Neural cell (in vitro differentiated cells): ENCODE data around the gene A1CF. TPM values are rescaled to one million over a fixed set of nuclear protein-coding genes. Genes with fewer than 3 reads are reported as not detected.

Source experiments
- H2AFZ ChIP-seq: fragments of 200-600, 300-800 bp; sonication (generic), shearing (Covaris generic); 2 replicates; pipeline ENCODE4 v1.6.0; 2014; ENCODE audit warnings: low read depth, mild to moderate bottlenecking, antibody characterized with exemption, low read length, moderate library complexity
- H3F3A ChIP-seq: fragments of 200-600 bp; shearing (Covaris generic); 2 replicates; pipeline ENCODE4 v1.6.1; 2016; ENCODE audit warnings: mild to moderate bottlenecking, moderate library complexity, mixed read lengths, antibody characterized with exemption, low read length; ENCODE audit not compliant: insufficient read depth, poor library complexity, severe bottlenecking
- H3K27ac ChIP-seq: fragments of 200-600, 300-800 bp; sonication (generic), shearing (Covaris generic); 2 replicates; pipeline ENCODE4 v1.5.1; 2014; ENCODE audit warnings: mild to moderate bottlenecking, low read length, moderate library complexity
- H3K27me3 ChIP-seq: fragments of 300-800, 200-600 bp; sonication (generic), shearing (Covaris generic); 2 replicates; pipeline ENCODE4 v1.6.0; 2014; ENCODE audit warnings: mild to moderate bottlenecking, low read depth, low read length, moderate library complexity; ENCODE audit not compliant: insufficient read depth
- H3K36me3 ChIP-seq: fragments of 300-800, 200-600 bp; sonication (generic), shearing (Covaris generic); 2 replicates; pipeline ENCODE4 v1.5.1; 2014; ENCODE audit warnings: mild to moderate bottlenecking, antibody characterized with exemption, low read length, moderate library complexity; ENCODE audit not compliant: insufficient read depth
- H3K4me2 ChIP-seq: fragments of 300-800, 200-600 bp; sonication (generic), shearing (Covaris generic); 2 replicates; pipeline ENCODE4 v1.6.0; 2014; ENCODE audit warnings: mild to moderate bottlenecking, low read length
- H3K4me3 ChIP-seq: fragments of 300-800, 200-600 bp; sonication (generic), shearing (Covaris generic); 2 replicates; pipeline ENCODE4 v1.5.1; 2014; ENCODE audit warnings: mild to moderate bottlenecking, low read length, moderate library complexity
- H3K79me2 ChIP-seq: fragments of 200-600 bp; shearing (Covaris generic); replicated peaks from 2 replicates; pipeline ENCODE4 v1.6.0; 2014; ENCODE audit warnings: mild to moderate bottlenecking, low read length, moderate library complexity; ENCODE audit not compliant: insufficient read depth
- H3K9ac ChIP-seq: fragments of 300-800, 200-600 bp; sonication (generic), shearing (Covaris generic); 2 replicates; pipeline ENCODE4 v1.6.1; 2016; ENCODE audit warnings: mild to moderate bottlenecking, low read length, mixed read lengths
- H3K9me2 ChIP-seq: fragments of 200-600 bp; shearing (Covaris generic); 2 replicates; pipeline ENCODE4 v1.6.1; 2016; ENCODE audit warnings: mild to moderate bottlenecking, low read length, mixed read lengths; ENCODE audit not compliant: insufficient read depth
- H3K9me3 ChIP-seq: fragments of 200-600, 300-800 bp; sonication (generic), shearing (Covaris generic); 2 replicates; pipeline ENCODE4 v1.6.1; 2016; ENCODE audit warnings: mild to moderate bottlenecking, mixed run types, low read length, moderate library complexity, mixed read lengths
- H4K20me1 ChIP-seq: fragments of 200-600 bp; shearing (Covaris generic); 2 replicates; pipeline ENCODE4 v1.6.1; 2016; ENCODE audit warnings: mild to moderate bottlenecking, mixed run types; ENCODE audit not compliant: insufficient read depth
- EP300 ChIP-seq: fragments of 450-650 bp; conservative IDR thresholded peaks from 2 replicates; pipeline ENCODE4 v1.6.1; 2014; ENCODE audit warnings: antibody characterized with exemption, mild to moderate bottlenecking, moderate library complexity; ENCODE audit not compliant: poor library complexity, severe bottlenecking
- EZH2 ChIP-seq: fragments of 200-600, 300-800 bp; shearing (Covaris generic), sonication (generic); IDR thresholded peaks from 2 replicates; pipeline ENCODE4 v1.6.1; 2014; ENCODE audit warnings: antibody characterized with exemption, low read length, borderline replicate concordance, mild to moderate bottlenecking; ENCODE audit not compliant: insufficient read depth, poor library complexity, severe bottlenecking
- MXI1 ChIP-seq: fragments of 450-650 bp; conservative IDR thresholded peaks from 2 replicates; pipeline ENCODE4 v1.6.1; 2014; ENCODE audit warnings: antibody characterized with exemption, mild to moderate bottlenecking; ENCODE audit not compliant: poor library complexity, severe bottlenecking
- POLR2AphosphoS5 ChIP-seq: IDR thresholded peaks from 2 replicates; pipeline ENCODE4 v1.6.1; 2012
- RAD21 ChIP-seq: fragments of 450-650 bp; conservative IDR thresholded peaks from 2 replicates; pipeline ENCODE4 v1.6.1; 2014; ENCODE audit warnings: antibody characterized with exemption, mild to moderate bottlenecking, moderate library complexity
- SMC3 ChIP-seq: fragments of 450-650 bp; conservative IDR thresholded peaks from 2 replicates; pipeline ENCODE4 v1.6.1; 2014; ENCODE audit warnings: antibody characterized with exemption, mild to moderate bottlenecking, moderate library complexity; ENCODE audit not compliant: poor library complexity
- TAF1 ChIP-seq: IDR thresholded peaks from 2 replicates; pipeline ENCODE4 v1.6.1; 2012; ENCODE audit warnings: low read depth
- polyA plus RNA-seq: library from polyadenylated mRNA; depleted of rRNA; stranded (reverse); fragments of >200 nt; gene quantifications from 2 replicates; pipeline ENCODE4 v1.2.3, GENCODE V29; 2014
- TF ChIP-seq, protein P1 (sequence below): fragments of 450-650 bp; IDR thresholded peaks from 2 replicates; pipeline ENCODE4 v1.5.1; 2014; ENCODE audit warnings: antibody characterized with exemption, mild to moderate bottlenecking, moderate library complexity; ENCODE audit not compliant: poor library complexity, severe bottlenecking
- TF ChIP-seq, protein P2 (sequence below): IDR thresholded peaks from 2 replicates; pipeline ENCODE4 v1.6.1; 2012; ENCODE audit warnings: borderline replicate concordance

A1CF gene
- polyA plus RNA-seq, 1 donor from 2014 or later = not detected

DNA sequence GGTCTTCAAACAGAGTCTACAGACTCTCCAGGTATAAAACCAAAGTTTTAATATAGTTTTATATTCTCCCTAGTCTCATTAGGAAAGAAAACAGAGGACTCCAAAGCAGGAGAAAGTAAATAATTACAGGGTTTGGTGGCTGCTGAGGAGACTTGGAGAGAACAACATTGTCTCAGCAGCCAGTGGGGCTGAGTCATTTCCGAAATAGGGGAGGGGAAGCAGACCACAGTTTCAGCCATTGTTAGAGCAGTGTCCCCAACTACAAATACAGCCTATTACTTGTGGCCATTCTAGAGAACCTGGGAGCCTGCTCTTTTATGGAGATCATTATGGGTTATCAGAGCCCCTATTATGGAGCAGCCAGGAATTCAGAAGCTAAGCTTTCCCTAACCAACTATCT, 44.2 kb upstream of the A1CF start:
- Histone ChIP-seq H3K79me2 (no peaks in the 10 kb centered on the region), H4K20me1 (no peaks in the 10 kb centered on the region), H3K9me2 (no peaks in the 10 kb centered on the region), H3K36me3 (no peaks in the 10 kb centered on the region), H3K9me3 (no peaks in the 10 kb centered on the region), H3F3A (no peaks in the 10 kb centered on the region), H3K9ac (no peak overlapping the region), H2AFZ (no peak overlapping the region), H3K27ac (no peak overlapping the region), H3K27me3 (no peaks in the 10 kb centered on the region), H3K4me3 (no peak overlapping the region), H3K4me2 (no peak overlapping the region)
- TF ChIP-seq MXI1 = no peak
- TF ChIP-seq, protein P1, sequence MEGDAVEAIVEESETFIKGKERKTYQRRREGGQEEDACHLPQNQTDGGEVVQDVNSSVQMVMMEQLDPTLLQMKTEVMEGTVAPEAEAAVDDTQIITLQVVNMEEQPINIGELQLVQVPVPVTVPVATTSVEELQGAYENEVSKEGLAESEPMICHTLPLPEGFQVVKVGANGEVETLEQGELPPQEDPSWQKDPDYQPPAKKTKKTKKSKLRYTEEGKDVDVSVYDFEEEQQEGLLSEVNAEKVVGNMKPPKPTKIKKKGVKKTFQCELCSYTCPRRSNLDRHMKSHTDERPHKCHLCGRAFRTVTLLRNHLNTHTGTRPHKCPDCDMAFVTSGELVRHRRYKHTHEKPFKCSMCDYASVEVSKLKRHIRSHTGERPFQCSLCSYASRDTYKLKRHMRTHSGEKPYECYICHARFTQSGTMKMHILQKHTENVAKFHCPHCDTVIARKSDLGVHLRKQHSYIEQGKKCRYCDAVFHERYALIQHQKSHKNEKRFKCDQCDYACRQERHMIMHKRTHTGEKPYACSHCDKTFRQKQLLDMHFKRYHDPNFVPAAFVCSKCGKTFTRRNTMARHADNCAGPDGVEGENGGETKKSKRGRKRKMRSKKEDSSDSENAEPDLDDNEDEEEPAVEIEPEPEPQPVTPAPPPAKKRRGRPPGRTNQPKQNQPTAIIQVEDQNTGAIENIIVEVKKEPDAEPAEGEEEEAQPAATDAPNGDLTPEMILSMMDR = no peak
- TF ChIP-seq EZH2 = no peak
- TF ChIP-seq EP300 = no peak
- TF ChIP-seq POLR2AphosphoS5 = no peak
- TF ChIP-seq RAD21 = no peak
- TF ChIP-seq, protein P2, sequence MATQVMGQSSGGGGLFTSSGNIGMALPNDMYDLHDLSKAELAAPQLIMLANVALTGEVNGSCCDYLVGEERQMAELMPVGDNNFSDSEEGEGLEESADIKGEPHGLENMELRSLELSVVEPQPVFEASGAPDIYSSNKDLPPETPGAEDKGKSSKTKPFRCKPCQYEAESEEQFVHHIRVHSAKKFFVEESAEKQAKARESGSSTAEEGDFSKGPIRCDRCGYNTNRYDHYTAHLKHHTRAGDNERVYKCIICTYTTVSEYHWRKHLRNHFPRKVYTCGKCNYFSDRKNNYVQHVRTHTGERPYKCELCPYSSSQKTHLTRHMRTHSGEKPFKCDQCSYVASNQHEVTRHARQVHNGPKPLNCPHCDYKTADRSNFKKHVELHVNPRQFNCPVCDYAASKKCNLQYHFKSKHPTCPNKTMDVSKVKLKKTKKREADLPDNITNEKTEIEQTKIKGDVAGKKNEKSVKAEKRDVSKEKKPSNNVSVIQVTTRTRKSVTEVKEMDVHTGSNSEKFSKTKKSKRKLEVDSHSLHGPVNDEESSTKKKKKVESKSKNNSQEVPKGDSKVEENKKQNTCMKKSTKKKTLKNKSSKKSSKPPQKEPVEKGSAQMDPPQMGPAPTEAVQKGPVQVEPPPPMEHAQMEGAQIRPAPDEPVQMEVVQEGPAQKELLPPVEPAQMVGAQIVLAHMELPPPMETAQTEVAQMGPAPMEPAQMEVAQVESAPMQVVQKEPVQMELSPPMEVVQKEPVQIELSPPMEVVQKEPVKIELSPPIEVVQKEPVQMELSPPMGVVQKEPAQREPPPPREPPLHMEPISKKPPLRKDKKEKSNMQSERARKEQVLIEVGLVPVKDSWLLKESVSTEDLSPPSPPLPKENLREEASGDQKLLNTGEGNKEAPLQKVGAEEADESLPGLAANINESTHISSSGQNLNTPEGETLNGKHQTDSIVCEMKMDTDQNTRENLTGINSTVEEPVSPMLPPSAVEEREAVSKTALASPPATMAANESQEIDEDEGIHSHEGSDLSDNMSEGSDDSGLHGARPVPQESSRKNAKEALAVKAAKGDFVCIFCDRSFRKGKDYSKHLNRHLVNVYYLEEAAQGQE = no peak
- TF ChIP-seq TAF1 = no peak
- TF ChIP-seq SMC3 = no peak

DNA sequence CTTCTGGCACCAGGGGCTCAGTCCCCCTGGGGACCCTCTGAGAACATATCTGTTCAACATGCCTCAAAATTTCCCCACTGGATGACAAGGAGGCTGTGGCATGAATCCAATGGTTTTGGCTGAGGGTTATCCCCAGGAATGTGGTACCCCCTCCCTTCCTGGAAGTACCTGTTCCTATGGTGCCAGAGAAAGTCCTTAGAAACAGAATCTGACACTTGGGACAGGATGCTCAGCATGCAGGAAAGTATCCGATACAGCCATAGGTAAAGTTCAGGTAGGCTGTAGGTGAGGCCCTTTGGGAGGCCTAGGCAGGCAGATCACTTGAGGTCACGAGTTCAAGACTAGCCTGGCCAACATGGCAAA, 42.7 kb upstream of the A1CF start:
- H3K36me3 ChIP-seq = no peaks in the 10 kb centered on the region
- H3K9me2 ChIP-seq = no peaks in the 10 kb centered on the region
- no peak overlapping the region for H3K4me3 ChIP-seq
- H3K79me2 ChIP-seq = no peaks in the 10 kb centered on the region
- TF ChIP-seq POLR2AphosphoS5 = no peak
- TF ChIP-seq, protein P1 = no peak
- no peaks in the 10 kb centered on the region for H4K20me1 ChIP-seq
- no peak overlapping the region for H3K4me2 ChIP-seq
- no peaks in the 10 kb centered on the region for H3F3A ChIP-seq
- H2AFZ ChIP-seq = no peak overlapping the region
- no peak overlapping the region for H3K9ac ChIP-seq
- H3K27me3 ChIP-seq = no peaks in the 10 kb centered on the region
- H3K9me3 ChIP-seq = no peaks in the 10 kb centered on the region
- no peak overlapping the region for H3K27ac ChIP-seq
